Measurements from ENCODE around the gene RNH1. TPM values are rescaled to one million over a fixed set of nuclear protein-coding genes. Genes with fewer than 3 reads are reported as not detected.

RNH1 gene
- total RNA-seq, 1 donor from 2014 or later, result 649 TPM

- Histone ChIP-seq H3K4me1 (no peaks in the 10 kb centered on the region), H3K27ac (no peak overlapping the region), H3K36me3 (peaks cover 17 to 27% of the 10 kb centered on the region in 2 donors), H3K4me3 (no peak overlapping the region), H3K27me3 (no peaks in the 10 kb centered on the region), H3K9me3 (no peaks in the 10 kb centered on the region)
- no peak for DNase-seq (ENCODE audit: low spot score in 2 of 2)
- TF ChIP-seq CTCF (IDR thresholded peaks at IDR 0.05), result no peak
- intact Hi-C loops (cut with DNase I), result no loop called here
Measured at GRCh38 chr11:488062-488461, 19.0 kb downstream of the RNH1 start.

GRCh38 chr11:487571-488021, 19.4 kb downstream of the RNH1 start:
- no peak for TF ChIP-seq CTCF (IDR thresholded peaks at IDR 0.05)
- Histone ChIP-seq H3K27ac (no peak overlapping the region), H3K4me3 (no peak overlapping the region), H3K4me1 (no peaks in the 10 kb centered on the region), H3K36me3 (peaks cover 17 to 22% of the 10 kb centered on the region in 2 donors), H3K9me3 (no peaks in the 10 kb centered on the region), H3K27me3 (no peaks in the 10 kb centered on the region)
- no peak for DNase-seq (ENCODE audit: low spot score in 2 of 2)
- intact Hi-C loops (cut with DNase I), result no loop called here

- no peak for DNase-seq (ENCODE audit: low spot score in 2 of 2)
- intact Hi-C loops (cut with DNase I), result no loop called here
Measured at GRCh38 chr11:486189-486588, 20.9 kb downstream of the RNH1 start.

GRCh38 chr11:484616-485015, 22.4 kb downstream of the RNH1 start:
- TF ChIP-seq CTCF (IDR thresholded peaks at IDR 0.05), result no peak

More at GRCh38 chr11:486189-486588, 20.9 kb downstream of the RNH1 start:
- no peak for TF ChIP-seq CTCF (IDR thresholded peaks at IDR 0.05)
- no peaks in the 10 kb centered on the region for H3K4me1 ChIP-seq
- no peaks in the 10 kb centered on the region for H3K9me3 ChIP-seq
- H3K27me3 ChIP-seq, result no peaks in the 10 kb centered on the region
- H3K36me3 ChIP-seq, result peaks cover 16 to 17% of the 10 kb centered on the region in 2 donors
- H3K27ac ChIP-seq, result no peak overlapping the region
- H3K4me3 ChIP-seq, result no peak overlapping the region

GRCh38 chr11:479311-479710, 27.7 kb downstream of the RNH1 start:
- TF ChIP-seq CTCF (IDR thresholded peaks at IDR 0.05), result no peak
- no peaks in the 10 kb centered on the region for H3K36me3 ChIP-seq
- intact Hi-C loops (cut with DNase I), result no loop called here

More at GRCh38 chr11:484616-485015, 22.4 kb downstream of the RNH1 start:
- H3K4me1 ChIP-seq, result no peaks in the 10 kb centered on the region
- H3K9me3 ChIP-seq, result no peaks in the 10 kb centered on the region
- peaks cover 5 to 6% of the 10 kb centered on the region in 2 donors for H3K36me3 ChIP-seq
- no peaks in the 10 kb centered on the region for H3K27me3 ChIP-seq
- no peak overlapping the region for H3K27ac ChIP-seq
- intact Hi-C loops (cut with DNase I), result no loop called here
- no peak overlapping the region for H3K4me3 ChIP-seq
- DNase-seq (ENCODE audit: low spot score in 2 of 2), result no peak

More at GRCh38 chr11:479311-479710, 27.7 kb downstream of the RNH1 start:
- H3K27me3 ChIP-seq, result no peaks in the 10 kb centered on the region
- DNase-seq (ENCODE audit: low spot score in 2 of 2), result no peak
- peaks cover 0 to 6% of the 10 kb centered on the region in 2 donors for H3K4me1 ChIP-seq
- H3K9me3 ChIP-seq, result no peaks in the 10 kb centered on the region
- no peak overlapping the region for H3K27ac ChIP-seq
- H3K4me3 ChIP-seq, result no peak overlapping the region
